OCI-LY3 (cell line): Measurements from ENCODE around the gene GPR183.

Source experiments
- H2AFZ ChIP-seq: fragments of 200-600, 300-600 bp; shearing (Covaris generic); 2 replicates; pipeline ENCODE4 v1.6.0; 2014; ENCODE audit warnings: antibody characterized with exemption, low read depth, low read length
- H3K27ac ChIP-seq: fragments of 200-600, 300-600 bp; sonication (generic); 2 replicates; pipeline ENCODE4 v1.5.1; 2014; ENCODE audit warnings: mild to moderate bottlenecking, low read length, moderate library complexity, mixed read lengths
- H3K27me3 ChIP-seq: fragments of 200-600, 300-600 bp; sonication (generic); 2 replicates; pipeline ENCODE4 v1.6.1; 2014; ENCODE audit warnings: low read depth, low read length, mixed read lengths
- H3K36me3 ChIP-seq: fragments of 200-600, 300-600 bp; sonication (generic); replicated peaks from 2 replicates; pipeline ENCODE3; 2014; ENCODE audit warnings: low read depth, low read length, mixed read lengths
- H3K4me1 ChIP-seq: fragments of 300-600, 200-600 bp; sonication (generic); 2 replicates; pipeline ENCODE4 v1.6.1; 2014; ENCODE audit warnings: low read length, mixed read lengths
- H3K4me2 ChIP-seq: fragments of 200-600, 300-600 bp; sonication (generic); 2 replicates; pipeline ENCODE4 v1.6.1; 2014; ENCODE audit warnings: low read length, mixed read lengths
- H3K4me3 ChIP-seq: fragments of 300-600, 200-600 bp; sonication (generic); 2 replicates; pipeline ENCODE4 v1.5.1; 2014; ENCODE audit warnings: antibody characterized with exemption, mild to moderate bottlenecking, low read length, moderate library complexity
- H3K79me2 ChIP-seq: fragments of 300-600, 200-600 bp; shearing (Covaris generic); 2 replicates; pipeline ENCODE4 v1.6.1; 2014; ENCODE audit warnings: mild to moderate bottlenecking, low read length, mixed read lengths
- H3K9ac ChIP-seq: fragments of 300-600, 200-600 bp; shearing (Covaris generic); 2 replicates; pipeline ENCODE4 v1.6.0; 2014; ENCODE audit warnings: mild to moderate bottlenecking, low read length, moderate library complexity
- H3K9me3 ChIP-seq: fragments of 200-600, 300-600 bp; shearing (Covaris generic); 2 replicates; pipeline ENCODE4 v1.6.1; 2014; ENCODE audit warnings: low read length, mixed read lengths; ENCODE audit not compliant: insufficient read depth
- H4K20me1 ChIP-seq: fragments of 200-600, 300-600 bp; sonication (generic); 2 replicates; pipeline ENCODE4 v1.6.1; 2016; ENCODE audit warnings: low read length, mixed read lengths; ENCODE audit not compliant: insufficient read depth
- EZH2phosphoT487 ChIP-seq: fragments of 200-600 bp; shearing (Covaris generic); IDR thresholded peaks from 2 replicates; pipeline ENCODE4 v1.6.1; 2018; ENCODE audit warnings: antibody characterized with exemption, mixed run types, low read depth
- TF ChIP-seq, protein P1 (sequence below): fragments of 200-600, 300-600 bp; sonication (generic); IDR thresholded peaks from 2 replicates; pipeline ENCODE4 v1.5.1; 2014; ENCODE audit warnings: antibody characterized with exemption, low read length, low read depth

Gene GPR183

DNA sequence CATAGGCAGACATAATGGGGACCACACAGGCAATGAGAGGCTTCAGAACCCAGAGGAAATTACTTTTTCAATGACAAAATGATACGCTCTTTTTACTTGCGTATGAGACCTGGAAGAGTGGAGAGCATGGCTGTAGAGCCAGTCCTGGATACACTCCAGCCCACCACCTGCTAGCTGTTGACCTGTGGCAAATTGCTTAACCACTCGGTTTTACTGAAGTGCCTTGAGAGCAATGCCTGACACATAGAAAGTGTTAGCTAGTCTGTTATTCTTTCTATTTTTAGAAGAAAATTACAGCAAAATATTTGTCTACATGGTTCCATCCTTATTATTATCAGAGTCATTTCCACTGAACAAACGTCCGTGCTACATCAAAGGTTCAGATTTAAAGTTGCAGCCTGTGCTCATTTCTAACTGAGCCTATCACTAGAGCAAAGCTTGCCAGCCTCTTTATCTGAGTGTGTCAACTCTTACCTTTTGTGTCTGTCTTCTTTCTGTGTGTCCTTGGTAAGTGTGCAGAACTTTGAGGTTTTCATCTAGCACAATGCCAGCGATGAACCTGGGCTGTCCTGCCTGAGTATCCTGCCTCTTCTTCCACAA is 9.6 kb upstream of the GPR183 start:
- H3K9ac ChIP-seq: no peak overlapping the region
- no peak overlapping the region for H3K4me2 ChIP-seq
- H3K79me2 ChIP-seq: no peaks in the 10 kb centered on the region; the same call in 1 of the 2 replicates
- TF ChIP-seq EZH2phosphoT487: no peak
- TF ChIP-seq, protein P1, sequence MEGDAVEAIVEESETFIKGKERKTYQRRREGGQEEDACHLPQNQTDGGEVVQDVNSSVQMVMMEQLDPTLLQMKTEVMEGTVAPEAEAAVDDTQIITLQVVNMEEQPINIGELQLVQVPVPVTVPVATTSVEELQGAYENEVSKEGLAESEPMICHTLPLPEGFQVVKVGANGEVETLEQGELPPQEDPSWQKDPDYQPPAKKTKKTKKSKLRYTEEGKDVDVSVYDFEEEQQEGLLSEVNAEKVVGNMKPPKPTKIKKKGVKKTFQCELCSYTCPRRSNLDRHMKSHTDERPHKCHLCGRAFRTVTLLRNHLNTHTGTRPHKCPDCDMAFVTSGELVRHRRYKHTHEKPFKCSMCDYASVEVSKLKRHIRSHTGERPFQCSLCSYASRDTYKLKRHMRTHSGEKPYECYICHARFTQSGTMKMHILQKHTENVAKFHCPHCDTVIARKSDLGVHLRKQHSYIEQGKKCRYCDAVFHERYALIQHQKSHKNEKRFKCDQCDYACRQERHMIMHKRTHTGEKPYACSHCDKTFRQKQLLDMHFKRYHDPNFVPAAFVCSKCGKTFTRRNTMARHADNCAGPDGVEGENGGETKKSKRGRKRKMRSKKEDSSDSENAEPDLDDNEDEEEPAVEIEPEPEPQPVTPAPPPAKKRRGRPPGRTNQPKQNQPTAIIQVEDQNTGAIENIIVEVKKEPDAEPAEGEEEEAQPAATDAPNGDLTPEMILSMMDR: no peak
- H2AFZ ChIP-seq: no peak overlapping the region
- no peak overlapping the region for H3K27ac ChIP-seq
- H3K4me1 ChIP-seq: peaks cover 28% of the 10 kb centered on the region
- no peaks in the 10 kb centered on the region for H3K27me3 ChIP-seq
- H4K20me1 ChIP-seq: no peaks in the 10 kb centered on the region
- H3K4me3 ChIP-seq: no peak overlapping the region
- no peaks in the 10 kb centered on the region for H3K9me3 ChIP-seq
- peaks cover 5% of the 10 kb centered on the region for H3K36me3 ChIP-seq

DNA sequence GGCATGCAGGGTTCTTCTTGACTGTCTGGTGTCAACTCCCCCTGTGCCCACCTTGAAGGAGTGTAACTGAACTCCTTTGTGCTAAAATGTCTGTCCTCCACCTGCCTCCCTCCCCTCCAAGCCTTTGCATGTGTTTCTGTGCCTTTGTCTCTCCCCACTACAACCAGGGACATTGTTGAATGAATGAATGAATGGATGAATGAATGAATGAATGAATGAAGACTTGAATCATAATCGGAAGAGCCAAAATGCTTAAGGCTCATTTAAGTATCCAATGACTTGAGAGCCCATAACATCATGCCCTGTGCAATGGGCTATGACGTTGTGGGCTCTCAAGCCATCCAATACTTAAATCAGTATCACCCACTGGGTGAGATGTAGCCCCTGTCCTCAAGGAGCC is 9.0 kb upstream of the GPR183 start:
- Histone ChIP-seq H3K27me3 (no peaks in the 10 kb centered on the region), H4K20me1 (no peaks in the 10 kb centered on the region), H3K4me1 (peaks cover 28% of the 10 kb centered on the region), H3K36me3 (peaks cover 5% of the 10 kb centered on the region), H3K4me2 (no peak overlapping the region), H3K27ac (no peak overlapping the region), H3K79me2 (no peaks in the 10 kb centered on the region; the same call in 1 of the 2 replicates), H3K4me3 (no peak overlapping the region), H3K9ac (no peak overlapping the region), H3K9me3 (no peaks in the 10 kb centered on the region), H2AFZ (no peak overlapping the region)
- TF ChIP-seq EZH2phosphoT487: no peak
- TF ChIP-seq, protein P1: no peak

DNA sequence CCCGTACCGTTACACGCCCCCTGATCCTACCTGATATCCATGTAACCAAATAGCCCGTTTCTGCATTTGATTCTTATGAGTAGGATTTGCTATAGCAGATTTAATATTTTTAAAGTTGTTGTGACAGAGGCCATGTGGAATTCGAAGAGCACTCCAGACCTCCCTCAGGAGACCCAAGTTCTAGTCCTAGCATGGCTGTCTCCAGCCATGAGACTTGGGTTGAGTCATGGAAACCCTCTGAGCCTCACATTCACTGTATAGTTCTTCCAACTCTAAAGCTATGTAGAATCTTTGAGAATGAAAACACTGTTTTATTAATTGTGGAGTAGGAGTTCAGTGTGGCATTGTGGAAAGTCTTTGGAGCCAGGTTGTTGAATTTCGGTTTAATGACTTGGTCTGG is 8.0 kb upstream of the GPR183 start:
- H3K9ac ChIP-seq: no peak overlapping the region
- H4K20me1 ChIP-seq: no peaks in the 10 kb centered on the region
- H3K4me3 ChIP-seq: no peak overlapping the region
- H3K27me3 ChIP-seq: no peaks in the 10 kb centered on the region
- H3K4me1 ChIP-seq: peaks cover 28% of the 10 kb centered on the region
- no peak overlapping the region for H3K27ac ChIP-seq
- H2AFZ ChIP-seq: no peak overlapping the region
- H3K9me3 ChIP-seq: no peaks in the 10 kb centered on the region
- H3K79me2 ChIP-seq: no peaks in the 10 kb centered on the region; the same call in 1 of the 2 replicates
- peaks cover 5% of the 10 kb centered on the region for H3K36me3 ChIP-seq
- no peak overlapping the region for H3K4me2 ChIP-seq
- TF ChIP-seq, protein P1: no peak

DNA sequence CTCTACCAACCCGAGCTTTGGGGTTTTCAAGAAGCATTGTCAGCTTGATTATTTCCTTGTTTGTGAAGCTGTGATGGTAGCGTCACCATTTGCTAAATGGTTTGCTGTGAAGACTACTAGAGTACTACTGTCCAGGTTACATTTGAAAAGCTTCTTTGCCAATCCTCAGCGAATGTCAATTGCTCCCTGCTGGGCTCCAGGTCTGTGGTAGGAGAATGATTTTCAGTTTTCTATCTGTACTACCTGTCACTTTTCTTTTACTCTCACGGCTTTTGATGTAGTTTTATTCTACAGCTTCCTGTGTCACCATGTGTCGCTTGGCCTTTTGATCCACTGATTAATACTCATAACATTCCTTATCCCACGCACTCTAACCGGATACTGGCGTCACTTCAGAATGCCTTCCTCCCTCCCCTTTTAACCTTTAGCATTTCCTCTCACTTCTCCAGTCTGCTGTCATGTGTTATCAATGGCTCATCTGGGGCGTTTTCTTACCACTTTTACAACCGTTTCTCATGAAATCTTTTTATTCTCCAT is 7.5 kb upstream of the GPR183 start:
- H3K27ac ChIP-seq: no peak overlapping the region
- H3K36me3 ChIP-seq: peaks cover 5% of the 10 kb centered on the region
- TF ChIP-seq EZH2phosphoT487: no peak
- TF ChIP-seq, protein P1: no peak
- peaks cover 32% of the 10 kb centered on the region for H3K4me1 ChIP-seq
- H3K27me3 ChIP-seq: no peaks in the 10 kb centered on the region
- no peak overlapping the region for H3K4me3 ChIP-seq
- no peaks in the 10 kb centered on the region for H4K20me1 ChIP-seq
- H2AFZ ChIP-seq: no peak overlapping the region
- no peak overlapping the region for H3K9ac ChIP-seq
- H3K79me2 ChIP-seq: no peaks in the 10 kb centered on the region; the same call in 1 of the 2 replicates
- no peaks in the 10 kb centered on the region for H3K9me3 ChIP-seq
- H3K4me2 ChIP-seq: no peak overlapping the region
